ENCODE data around the gene GRK5. TPM values are rescaled to one million over a fixed set of nuclear protein-coding genes. Genes with fewer than 3 reads are reported as not detected.

Gene GRK5
- total RNA-seq, 4 donors from 2014 or later: 43.5 to 61.7 (median 48.9) TPM

- Histone ChIP-seq H3K4me1 (peaks cover 0 to 83% (median 27%) of the 10 kb centered on the region in 4 donors), H3K27me3 (no peaks in the 10 kb centered on the region), H3K4me3 (no peak overlapping the region), H3K27ac (peak overlapping the region; percentile 27 to 78 (median 60)), H3K9me3 (no peaks in the 10 kb centered on the region), H3K36me3 (no peaks in the 10 kb centered on the region)
- no peak for DNase-seq (ENCODE audit: low spot score in 2 of 2)
- 94 to 100% methylated on average over 1 of the region's 1 CpG for WGBS, 2 donors
- TF ChIP-seq CTCF (IDR thresholded peaks at IDR 0.05): no peak
- no peak for TF ChIP-seq EP300 (IDR thresholded peaks at IDR 0.05)
- TF ChIP-seq POLR2A (IDR thresholded peaks at IDR 0.05): no peak
Measured at GRCh38 chr10:119221666-119222065, 14.3 kb downstream of the GRK5 start.

- H3K9me3 ChIP-seq: no peaks in the 10 kb centered on the region
- TF ChIP-seq POLR2A (IDR thresholded peaks at IDR 0.05): no peak
- no peak for TF ChIP-seq CTCF (IDR thresholded peaks at IDR 0.05)
- no peak for TF ChIP-seq EP300 (IDR thresholded peaks at IDR 0.05)
- H3K27me3 ChIP-seq: no peaks in the 10 kb centered on the region
- H3K36me3 ChIP-seq: no peaks in the 10 kb centered on the region
- 16 to 33% methylated on average over 9 of the region's 9 CpGs for WGBS, 2 donors
- H3K27ac ChIP-seq: peak overlapping the region; percentile 27 to 78 (median 60)
- DNase-seq (ENCODE audit: low spot score in 2 of 2): no peak
- H3K4me3 ChIP-seq: no peak overlapping the region
- H3K4me1 ChIP-seq: peaks cover 0 to 83% (median 26%) of the 10 kb centered on the region in 4 donors
Measured at GRCh38 chr10:119222537-119222936, 15.2 kb downstream of the GRK5 start.

- TF ChIP-seq CTCF (IDR thresholded peaks at IDR 0.05): no peak
- TF ChIP-seq POLR2A (IDR thresholded peaks at IDR 0.05): no peak
- no peak for TF ChIP-seq EP300 (IDR thresholded peaks at IDR 0.05)
- H3K4me1 ChIP-seq: peaks cover 0 to 79% (median 23%) of the 10 kb centered on the region in 4 donors
- 67 to 68% methylated on average over 9 of the region's 9 CpGs for WGBS, 2 donors
- H3K9me3 ChIP-seq: no peaks in the 10 kb centered on the region
- H3K27me3 ChIP-seq: no peaks in the 10 kb centered on the region
- H3K4me3 ChIP-seq: no peak overlapping the region
- H3K27ac ChIP-seq: peak overlapping the region; percentile 27 to 78 (median 60)
- DNase-seq (ENCODE audit: low spot score in 2 of 2): no peak
- no peaks in the 10 kb centered on the region for H3K36me3 ChIP-seq
Measured at GRCh38 chr10:119222966-119223386, 15.6 kb downstream of the GRK5 start.

GRCh38 chr10:119225083-119225658, 17.8 kb downstream of the GRK5 start:
- Histone ChIP-seq H3K4me3 (no peak overlapping the region), H3K27me3 (no peaks in the 10 kb centered on the region), H3K4me1 (peaks cover 0 to 62% (median 21%) of the 10 kb centered on the region in 4 donors), H3K36me3 (no peaks in the 10 kb centered on the region), H3K9me3 (no peaks in the 10 kb centered on the region), H3K27ac (peak overlapping the region in 1 of 4 donors; percentile 15)
- no peak for TF ChIP-seq CTCF (IDR thresholded peaks at IDR 0.05)
- TF ChIP-seq POLR2A (IDR thresholded peaks at IDR 0.05): no peak
- TF ChIP-seq EP300 (IDR thresholded peaks at IDR 0.05): no peak
- WGBS, 2 donors: 62 to 72% methylated on average over 4 of the region's 4 CpGs
- no peak for DNase-seq (ENCODE audit: low spot score in 2 of 2)

GRCh38 chr10:119227825-119228224, 20.5 kb downstream of the GRK5 start:
- H3K36me3 ChIP-seq: no peaks in the 10 kb centered on the region
- H3K4me3 ChIP-seq: no peak overlapping the region
- H3K27me3 ChIP-seq: no peaks in the 10 kb centered on the region
- H3K27ac ChIP-seq: no peak overlapping the region
- peaks cover 0 to 44% (median 3%) of the 10 kb centered on the region in 4 donors for H3K4me1 ChIP-seq
- TF ChIP-seq CTCF (IDR thresholded peaks at IDR 0.05): no peak
- no peak for TF ChIP-seq POLR2A (IDR thresholded peaks at IDR 0.05)
- TF ChIP-seq EP300 (IDR thresholded peaks at IDR 0.05): no peak
- WGBS, 2 donors: 87 to 88% methylated on average over 6 of the region's 6 CpGs
- no peak for DNase-seq (ENCODE audit: low spot score in 2 of 2)
- H3K9me3 ChIP-seq: no peaks in the 10 kb centered on the region

All from tibial nerve (tissue), 4 donors.